H7 (cell line): ENCODE results near the gene RAP2B. TPM values are rescaled to one million over a fixed set of nuclear protein-coding genes. Genes with fewer than 3 reads are reported as not detected.
A peak's percentile ranks its signal among the peaks of the same experiment; 100 is the strongest.
"Not testable (repeated sequence)": the region's sequence is repeated elsewhere in the genome, so short reads cannot be mapped to it uniquely, and the experiment has no call there.

Experiments
- DNase-seq: peaks from one replicate; pipeline ENCODE4 v3.0.0; 2012
- H3K27me3 ChIP-seq: 2 replicates; pipeline ENCODE4 v1.6.0; 2011; ENCODE audit warnings: mild to moderate bottlenecking, low read length; ENCODE audit not compliant: control insufficient read depth, insufficient read depth
- H3K36me3 ChIP-seq: replicated peaks from 2 replicates; pipeline ENCODE4 v1.5.1; 2011; ENCODE audit warnings: low read length; ENCODE audit not compliant: control insufficient read depth, insufficient read depth
- H3K4me3 ChIP-seq: 2 replicates; pipeline ENCODE4 v1.5.1; 2011; ENCODE audit warnings: low read depth, mild to moderate bottlenecking, control low read depth, low read length, moderate library complexity; ENCODE audit not compliant: insufficient read depth
- total RNA-seq: library from RNA; depleted of rRNA; stranded (reverse); fragments of >200 nt; shearing (Covaris generic); gene quantifications from 2 replicates; pipeline ENCODE4 v1.2.3, GENCODE V29; 2014; rRNA removed

The RAP2B gene
- total RNA-seq, result 13.7 and 16.4 TPM in 2 replicates

GRCh38 chr3:153161714-153162512 lies at the start of gene RAP2B:
RAP2B (plus strand) TSS chr3:153162226; CDS start chr3:153162694, 468 bp downstream.
- H3K36me3 ChIP-seq, result no peaks in the 10 kb centered on the region
- peak within 1 kb of the TSS; percentile 85 for H3K4me3 ChIP-seq
- peaks cover 11% of the 10 kb centered on the region for H3K27me3 ChIP-seq
- peak; percentile 96 for DNase-seq

GRCh38 chr3:153113541-153113940 lies 48.5 kb upstream of the RAP2B start:
- Histone ChIP-seq H3K27me3 (no peaks in the 10 kb centered on the region), H3K4me3 (no peak overlapping the region), H3K36me3 (no peaks in the 10 kb centered on the region)
- no peak for DNase-seq

- not testable (repeated sequence) for H3K36me3 ChIP-seq, DNase-seq, H3K4me3 ChIP-seq, H3K27me3 ChIP-seq
Observed at GRCh38 chr3:153114270-153114669, 47.8 kb upstream of the RAP2B start.

GRCh38 chr3:153115326-153115725 lies 46.7 kb upstream of the RAP2B start:
- Histone ChIP-seq H3K36me3 (no peaks in the 10 kb centered on the region), H3K27me3 (no peaks in the 10 kb centered on the region), H3K4me3 (no peak overlapping the region)
- DNase-seq, result no peak

- no peak overlapping the region for H3K4me3 ChIP-seq
- no peak for DNase-seq
- H3K27me3 ChIP-seq, result no peaks in the 10 kb centered on the region
- H3K36me3 ChIP-seq, result no peaks in the 10 kb centered on the region
Observed at GRCh38 chr3:153127788-153128187, 34.2 kb upstream of the RAP2B start.

- Histone ChIP-seq H3K36me3 (no peaks in the 10 kb centered on the region), H3K27me3 (no peaks in the 10 kb centered on the region), H3K4me3 (no peak overlapping the region)
- no peak for DNase-seq
Observed at GRCh38 chr3:153129426-153129825, 32.6 kb upstream of the RAP2B start.

GRCh38 chr3:153129866-153130265 lies 32.2 kb upstream of the RAP2B start:
- no peaks in the 10 kb centered on the region for H3K27me3 ChIP-seq
- no peak for DNase-seq
- H3K36me3 ChIP-seq, result no peaks in the 10 kb centered on the region
- H3K4me3 ChIP-seq, result no peak overlapping the region

GRCh38 chr3:153130312-153130977 lies 31.6 kb upstream of the RAP2B start:
- no peak for DNase-seq
- H3K4me3 ChIP-seq, result no peak overlapping the region
- H3K27me3 ChIP-seq, result no peaks in the 10 kb centered on the region
- no peaks in the 10 kb centered on the region for H3K36me3 ChIP-seq

- no peak overlapping the region for H3K4me3 ChIP-seq
- no peaks in the 10 kb centered on the region for H3K36me3 ChIP-seq
- no peak for DNase-seq
- no peaks in the 10 kb centered on the region for H3K27me3 ChIP-seq
Observed at GRCh38 chr3:153137626-153138025, 24.4 kb upstream of the RAP2B start.

GRCh38 chr3:153138276-153139210 lies 23.5 kb upstream of the RAP2B start:
- Histone ChIP-seq H3K36me3 (no peaks in the 10 kb centered on the region), H3K4me3 (no peak overlapping the region), H3K27me3 (no peaks in the 10 kb centered on the region)
- DNase-seq, result peak; percentile 11

GRCh38 chr3:153142961-153143360 lies 19.1 kb upstream of the RAP2B start:
- DNase-seq, result no peak
- Histone ChIP-seq H3K4me3 (no peak overlapping the region), H3K27me3 (no peaks in the 10 kb centered on the region), H3K36me3 (no peaks in the 10 kb centered on the region)

- Histone ChIP-seq H3K4me3 (no peak overlapping the region), H3K27me3 (no peaks in the 10 kb centered on the region), H3K36me3 (no peaks in the 10 kb centered on the region)
- DNase-seq, result no peak
Observed at GRCh38 chr3:153144071-153144470, 18.0 kb upstream of the RAP2B start.

GRCh38 chr3:153144779-153145178 lies 17.2 kb upstream of the RAP2B start:
- H3K36me3 ChIP-seq, result no peaks in the 10 kb centered on the region
- no peaks in the 10 kb centered on the region for H3K27me3 ChIP-seq
- H3K4me3 ChIP-seq, result no peak overlapping the region

GRCh38 chr3:153145454-153145853 lies 16.6 kb upstream of the RAP2B start:
- Histone ChIP-seq H3K4me3 (no peak overlapping the region), H3K36me3 (no peaks in the 10 kb centered on the region), H3K27me3 (no peaks in the 10 kb centered on the region)
- DNase-seq, result no peak

More at GRCh38 chr3:153144779-153145178, 17.2 kb upstream of the RAP2B start:
- no peak for DNase-seq
